Melanocyte of skin (primary cell): ENCODE results near the gene P4HA1. TPM values are rescaled to one million over a fixed set of nuclear protein-coding genes. Genes with fewer than 3 reads are reported as not detected.

Source experiments
- small RNA-seq, 2 donors: library from RNA; depleted of rRNA; stranded (forward); fragments of <200 nt; gene quantifications; one replicate each; pipeline ENCODE3, GENCODE V24; 2012
- total RNA-seq, 2 donors: library from RNA; depleted of rRNA; stranded (reverse); fragments of >200 nt; gene quantifications; 2 replicates each; pipeline ENCODE4 v1.2.3, GENCODE V29; 2012

Gene P4HA1
- total RNA-seq, result 10 to 100 TPM; 60.6 to 86.9 TPM

DNA sequence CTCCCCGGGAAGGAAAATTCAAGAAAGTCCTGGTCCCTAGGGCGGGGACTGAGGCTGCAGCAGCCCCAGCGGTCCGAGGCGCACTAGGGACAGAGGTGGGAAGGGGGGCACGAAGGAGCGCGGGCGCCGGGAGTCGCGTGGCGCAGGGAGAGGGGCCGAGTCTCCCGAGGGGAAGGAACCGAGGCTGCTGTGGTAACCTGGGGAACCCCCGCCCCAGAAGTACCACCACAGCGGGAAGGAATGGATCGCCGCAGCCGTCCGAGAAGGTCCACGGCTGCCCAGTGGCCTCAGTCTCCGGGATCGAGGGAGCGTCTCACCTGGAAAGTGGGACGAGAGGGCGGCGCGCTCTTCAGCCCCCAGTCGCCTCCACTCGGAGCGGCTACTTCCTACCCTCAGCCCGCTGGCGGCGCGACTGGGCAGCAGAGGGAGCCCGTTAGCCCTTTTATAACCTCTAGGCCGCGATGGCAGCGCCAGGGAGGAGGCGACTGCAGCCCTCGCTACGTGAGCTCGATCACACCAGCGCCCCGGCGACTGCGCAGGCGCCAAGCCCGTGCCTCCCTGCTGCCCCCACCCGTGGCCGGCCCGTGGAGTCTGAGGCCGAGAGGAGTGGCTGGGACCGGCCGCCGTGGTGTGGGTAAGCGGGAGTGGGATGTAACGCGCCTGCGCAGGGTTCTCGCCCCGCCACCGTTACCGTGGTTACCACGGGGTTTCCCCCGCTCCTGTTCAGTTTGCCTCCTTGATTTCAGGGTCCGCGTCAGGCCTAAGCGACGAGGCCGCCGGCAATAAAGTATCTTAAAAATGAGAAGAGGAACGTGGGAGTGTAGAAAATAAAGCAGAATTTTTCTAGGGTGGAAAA lies at the start of gene P4HA1:
Gene P4HA1 (minus strand): TSS at position 418 of the 856 bp plus-strand sequence. CDS start 21,983 bp downstream, outside the sequence.

DNA sequence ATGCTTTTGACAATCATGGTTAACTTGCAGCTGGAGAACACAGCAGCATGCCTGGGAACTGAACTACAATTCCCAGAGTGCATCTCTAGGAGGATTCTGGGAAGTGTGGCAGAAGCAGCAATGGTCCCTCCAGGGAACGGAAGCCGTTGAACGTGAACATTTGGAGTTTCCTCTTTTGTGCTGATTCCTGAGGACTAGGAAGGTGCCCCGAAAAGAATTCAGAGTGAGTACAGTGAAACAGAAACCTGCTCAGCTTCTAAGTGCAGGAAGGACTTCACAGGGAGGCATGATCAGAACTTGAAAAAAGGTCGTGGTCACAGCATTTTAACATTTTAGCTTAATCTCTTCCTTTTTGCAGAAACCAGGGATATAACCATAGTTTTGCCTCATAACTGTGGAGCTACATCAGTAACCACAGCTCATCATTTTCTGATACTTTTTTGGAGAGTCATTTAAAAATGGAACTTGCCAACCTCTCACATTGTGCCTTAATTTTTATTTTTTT lies 13.7 kb upstream of the P4HA1 start, which contains the start of gene NUDT13:
Gene NUDT13 (plus strand): TSS at position 111 of the 505 bp plus-strand sequence. CDS start 3,911 bp downstream, outside the sequence.

Small RNAs within 50 kb of the gene (small RNA-seq; reads per million reads assigned to genes)
- gene RF00019 (0 reads per million in 2 donors), gene SNORA11F (783 to 1,068 reads per million in 2 donors)

Other genes with a start within 250 kb of the P4HA1 start
- not detected for gene OIT3, start 203.1 kb downstream of the P4HA1 start, total RNA-seq
- gene PLA2G12B, start 142.1 kb downstream of the P4HA1 start, total RNA-seq, result not detected
- gene NUDT13, start 13.6 kb upstream of the P4HA1 start, total RNA-seq, result 1 to 10 TPM; 2.0 to 3.1 TPM
- 10 to 100 TPM; 39.9 to 43.0 TPM for gene ECD, start 71.1 kb upstream of the P4HA1 start, total RNA-seq
- gene FAM149B1, start 71.3 kb upstream of the P4HA1 start, total RNA-seq, result 10 to 100 TPM in 1 of 2 donors, 1 to 10 TPM in 1; 10.0 to 11.0 TPM
- 10 to 100 TPM; 22.4 to 44.6 TPM for gene DNAJC9, start 150.4 kb upstream of the P4HA1 start, total RNA-seq
- gene MRPS16, start 155.8 kb upstream of the P4HA1 start, total RNA-seq, result 10 to 100 TPM; 70.5 to 92.2 TPM